Measurements from ENCODE around the gene TM6SF1.

The TM6SF1 gene

DNA sequence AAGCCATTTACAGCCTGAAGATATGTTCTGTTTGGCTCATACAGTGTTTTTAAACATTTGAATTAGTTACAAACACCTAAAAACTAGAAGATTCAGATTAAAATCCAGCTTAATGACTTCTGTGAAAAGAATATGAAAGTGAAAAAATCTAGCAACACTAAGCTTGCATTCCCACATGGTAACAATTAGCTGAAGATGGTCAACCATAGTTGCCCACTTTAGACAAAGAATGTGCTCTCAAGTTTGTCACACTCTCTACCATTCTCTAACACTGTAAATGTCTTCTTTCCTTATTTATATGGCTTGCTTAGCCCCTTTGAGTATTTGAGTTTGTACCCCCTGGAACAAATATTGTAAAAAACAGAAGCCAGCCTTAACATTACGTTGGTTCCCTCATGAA lies 67.4 kb downstream of the TM6SF1 start:
- no peak for DNase-seq (ENCODE audit: low read depth, low spot score)

DNA sequence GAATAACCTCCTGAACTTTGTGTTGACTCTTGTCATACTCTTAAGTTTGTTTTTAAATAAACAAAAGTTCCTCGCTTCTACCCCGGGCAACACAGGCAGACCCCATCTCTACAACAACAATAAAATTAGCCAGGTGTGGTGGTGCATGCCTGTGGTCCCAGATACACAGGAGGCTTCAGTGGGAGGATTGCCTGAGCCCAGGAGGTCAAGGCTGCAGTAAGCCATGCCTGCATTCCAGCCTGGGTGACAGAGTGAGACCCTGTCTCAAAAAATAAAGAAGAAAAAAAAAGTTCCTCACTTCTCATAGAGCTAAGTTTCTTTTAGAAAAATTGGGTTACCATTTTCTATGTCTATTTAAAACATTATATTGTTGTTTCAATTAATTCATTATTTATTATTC lies 70.9 kb downstream of the TM6SF1 start:
- no peak for DNase-seq (ENCODE audit: low read depth, low spot score)

DNA sequence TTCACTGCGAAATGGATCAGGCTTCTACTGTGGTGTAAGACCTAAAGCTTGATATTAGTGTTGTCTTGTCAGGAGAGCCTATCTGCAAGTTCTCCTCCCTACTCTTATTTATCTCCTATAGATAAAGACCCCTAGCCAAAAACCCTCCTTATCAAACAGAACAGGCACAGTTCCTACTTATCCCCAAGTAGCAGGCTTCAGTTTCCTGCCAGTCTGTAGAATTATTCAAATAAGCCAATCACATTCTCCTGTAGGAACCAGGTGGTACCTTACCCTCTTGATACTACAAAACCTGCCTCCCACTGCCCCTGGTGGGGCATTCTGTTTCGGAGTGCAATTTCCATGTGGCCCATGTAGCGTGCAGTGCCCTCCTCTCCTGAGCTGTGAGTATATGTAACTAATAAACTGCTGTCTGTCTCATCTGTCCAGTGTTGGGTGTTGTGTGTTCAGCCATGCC lies 71.5 kb downstream of the TM6SF1 start:
- DNase-seq (ENCODE audit: low read depth, low spot score), result no peak

DNA sequence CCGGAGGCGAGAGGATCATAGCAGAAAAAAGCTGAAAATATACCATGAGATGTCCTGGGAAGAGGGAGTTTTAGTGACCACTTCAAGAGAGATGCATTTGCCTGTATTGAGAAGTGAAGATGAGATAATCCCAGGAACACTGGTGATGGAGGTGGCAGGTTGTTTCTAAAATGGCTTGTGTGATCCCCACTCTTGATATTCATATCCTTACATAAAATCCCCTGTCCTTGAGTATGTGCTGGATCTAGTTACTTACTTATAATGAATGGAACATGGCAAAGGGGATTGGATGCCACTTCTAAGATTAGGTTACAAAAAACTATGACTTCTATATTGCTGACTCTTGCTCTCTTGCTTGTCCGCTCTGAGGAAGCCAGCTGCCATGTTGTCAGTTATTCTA lies 78.1 kb downstream of the TM6SF1 start:
- DNase-seq (ENCODE audit: low read depth, low spot score), result no peak
